ENCODE data around the gene GALNT6. TPM values are rescaled to one million over a fixed set of nuclear protein-coding genes. Genes with fewer than 3 reads are reported as not detected.

GALNT6 gene
- total and polyA plus RNA-seq, 9 of the 15 experiments (the other 6 are each of a cell fraction or from before 2014, with no cell fraction given): 1.5 to 8.6 (median 5.1) TPM

- TF ChIP-seq ILK (tag; IDR thresholded peaks at IDR 0.05; ENCODE audit: borderline replicate concordance, low read depth) (peak; percentile 46; the same call in 1 of the 2 replicates), ETV6 (IDR thresholded peaks at IDR 0.05; ENCODE audit: borderline replicate concordance in 1 of 2, low read depth in 2 of 2, low read length in 1 of 2) (no peak), ETV6 (CRISPR knock-in tag; IDR thresholded peaks at IDR 0.05; ENCODE audit: borderline replicate concordance) (no peak), TFAM (CRISPR knock-in tag; conservative IDR thresholded peaks at IDR 0.05) (no peak), SMARCE1 (IDR thresholded peaks at IDR 0.05) (peak; percentile 94), NFXL1 (CRISPR knock-in tag; IDR thresholded peaks at IDR 0.05) (no peak), SAFB2 (IDR thresholded peaks at IDR 0.05; ENCODE audit: borderline replicate concordance, low read depth, low read length, severe bottlenecking) (no peak), XRCC3 (IDR thresholded peaks at IDR 0.05) (no peak), TSHZ1 (CRISPR knock-in tag; IDR thresholded peaks at IDR 0.05) (no peak), ZNF511 (CRISPR knock-in tag; IDR thresholded peaks at IDR 0.05) (no peak), ZNF197 (CRISPR knock-in tag; IDR thresholded peaks at IDR 0.05; ENCODE audit: low read depth) (no peak), ZNF76 (CRISPR knock-in tag; IDR thresholded peaks at IDR 0.05; ENCODE audit: borderline replicate concordance) (no peak), ZBTB11 (CRISPR knock-in tag; IDR thresholded peaks at IDR 0.05) (peak in 1 of 3 experiments; percentile 62; a peak in 2 of 6 replicates), TCF7 (IDR thresholded peaks at IDR 0.05; ENCODE audit: borderline replicate concordance) (no peak), ZNF184 (CRISPR knock-in tag; IDR thresholded peaks at IDR 0.05) (no peak), MCM5 (IDR thresholded peaks at IDR 0.05; ENCODE audit: low read depth) (no peak)
- TF ChIP-seq, protein P1, sequence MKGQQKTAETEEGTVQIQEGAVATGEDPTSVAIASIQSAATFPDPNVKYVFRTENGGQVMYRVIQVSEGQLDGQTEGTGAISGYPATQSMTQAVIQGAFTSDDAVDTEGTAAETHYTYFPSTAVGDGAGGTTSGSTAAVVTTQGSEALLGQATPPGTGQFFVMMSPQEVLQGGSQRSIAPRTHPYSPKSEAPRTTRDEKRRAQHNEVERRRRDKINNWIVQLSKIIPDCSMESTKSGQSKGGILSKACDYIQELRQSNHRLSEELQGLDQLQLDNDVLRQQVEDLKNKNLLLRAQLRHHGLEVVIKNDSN (CRISPR knock-in tag; IDR thresholded peaks at IDR 0.05): no peak
These were observed 64.3 kb downstream of the GALNT6 start (continued) for GRCh38 chr12:51326698-51327439.
